T-helper 1 cell treated with Interleukin-12 subunit alpha and Interleukin-12 subunit beta and Interleukin-4 antibody, amounts not matched to agents 30 ng/mL and 1 ng/mL, for 36 hours (primary cell): ENCODE results near the gene STRAP. TPM values are rescaled to one million over a fixed set of nuclear protein-coding genes. Genes with fewer than 3 reads are reported as not detected.
"Not testable (repeated sequence)": the region's sequence is repeated elsewhere in the genome, so short reads cannot be mapped to it uniquely, and the experiment has no call there.

Experiments used
- intact Hi-C: fragments of 100-400 bp; cut with micrococcal nuclease; formaldehyde crosslinking; loops from one replicate; pipeline ENCODE4 v1.15.1; 2024
- total RNA-seq: library from RNA; stranded (reverse); gene quantifications from 2 replicates; pipeline ENCODE4 v1.2.3, GENCODE V29; 2022

Gene STRAP
- total RNA-seq, 1 donor from 2014 or later, result 90.8 TPM

GRCh38 chr12:15914131-15914530 lies 31.9 kb downstream of the STRAP start:
- intact Hi-C loops, result loop anchor here (5.0 kb wide), 2 partner anchors 127 to 322 kb away; partner anchors contain the start of gene EPS8

DNA sequence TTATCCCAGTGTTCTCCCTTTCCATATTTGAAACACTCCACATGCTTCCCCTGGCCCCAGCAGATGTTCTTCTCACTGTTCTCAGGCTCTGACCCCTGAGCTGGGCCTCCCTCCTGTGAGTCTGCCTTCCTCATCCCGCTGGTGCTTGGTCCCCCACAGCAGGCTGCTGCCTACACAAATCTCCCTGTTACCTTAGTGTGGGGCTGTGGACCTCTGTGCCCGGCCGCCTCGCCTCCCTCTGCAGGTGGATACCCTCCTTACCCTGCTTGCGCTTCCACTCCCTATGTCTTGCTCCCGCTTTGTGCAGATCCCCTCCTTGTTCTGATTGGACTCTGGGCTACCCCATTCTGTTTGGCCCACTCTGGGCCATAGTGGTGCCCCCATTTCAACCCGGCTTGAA lies 35.9 kb downstream of the STRAP start:
- intact Hi-C loops, result no loop called here

DNA sequence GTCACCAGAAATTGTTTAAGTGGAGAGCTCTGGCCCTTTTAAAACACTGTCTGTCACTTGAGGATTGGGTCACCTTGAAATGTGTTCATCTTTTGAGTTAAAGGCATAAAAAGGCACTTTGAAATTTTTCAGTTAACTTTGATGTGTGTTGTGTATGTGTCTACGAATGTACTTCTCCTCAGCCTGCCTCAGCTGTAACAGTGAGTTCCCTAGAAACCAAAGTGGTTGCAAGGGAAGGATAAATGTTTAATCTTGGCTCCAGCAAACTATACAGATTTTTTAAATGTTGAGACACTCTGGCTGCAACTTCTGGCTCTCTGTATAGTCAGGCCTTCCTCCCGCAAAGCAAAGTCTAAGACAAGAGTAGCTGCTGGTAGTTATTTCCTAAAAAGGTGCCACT lies 37.2 kb downstream of the STRAP start:
- intact Hi-C loops, result no loop called here

DNA sequence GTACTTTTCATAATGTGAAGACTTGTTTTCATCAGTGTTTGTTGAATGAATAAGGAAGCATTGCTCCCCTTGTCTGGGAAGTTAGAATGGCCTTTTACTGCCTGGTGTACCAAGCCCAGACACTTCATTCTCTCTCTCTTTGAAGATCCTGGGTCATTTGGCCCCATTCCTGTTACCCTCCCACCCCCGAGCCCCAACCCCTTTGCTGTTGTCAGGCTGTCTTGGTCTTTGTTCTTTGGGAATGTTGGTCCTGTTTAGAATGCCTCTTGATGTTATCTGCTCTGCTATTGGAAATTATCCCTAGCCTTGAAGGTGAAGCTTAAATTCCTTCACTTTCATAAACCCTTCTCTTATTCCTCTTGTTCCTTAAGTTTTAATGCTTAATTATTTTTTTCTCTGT lies 42.8 kb downstream of the STRAP start:
- intact Hi-C loops, result no loop called here

DNA sequence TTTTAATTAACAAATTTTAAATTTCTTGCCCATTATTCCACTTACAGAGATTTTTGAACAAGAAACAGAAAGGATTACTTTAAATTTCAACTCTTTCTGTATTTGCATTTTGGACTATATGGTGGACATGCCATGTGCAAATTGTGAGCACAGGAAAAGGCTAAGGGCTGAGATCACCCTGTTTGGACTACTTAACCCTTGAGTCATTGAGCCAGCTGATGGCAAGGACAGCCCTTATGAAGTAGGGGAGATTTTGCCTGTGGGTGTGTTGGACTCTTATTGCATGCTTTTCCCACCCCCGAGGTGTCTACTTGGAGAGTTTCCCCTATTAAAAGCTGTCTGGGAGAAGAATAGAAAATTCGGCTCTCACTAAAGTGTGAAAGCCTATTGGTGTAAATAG lies 46.2 kb downstream of the STRAP start:
- intact Hi-C loops, result no loop called here

GRCh38 chr12:15928870-15929571 lies 46.8 kb downstream of the STRAP start:
- intact Hi-C loops, result no loop called here

GRCh38 chr12:15931590-15932053 lies 49.4 kb downstream of the STRAP start:
- intact Hi-C loops, result no loop called here

DNA sequence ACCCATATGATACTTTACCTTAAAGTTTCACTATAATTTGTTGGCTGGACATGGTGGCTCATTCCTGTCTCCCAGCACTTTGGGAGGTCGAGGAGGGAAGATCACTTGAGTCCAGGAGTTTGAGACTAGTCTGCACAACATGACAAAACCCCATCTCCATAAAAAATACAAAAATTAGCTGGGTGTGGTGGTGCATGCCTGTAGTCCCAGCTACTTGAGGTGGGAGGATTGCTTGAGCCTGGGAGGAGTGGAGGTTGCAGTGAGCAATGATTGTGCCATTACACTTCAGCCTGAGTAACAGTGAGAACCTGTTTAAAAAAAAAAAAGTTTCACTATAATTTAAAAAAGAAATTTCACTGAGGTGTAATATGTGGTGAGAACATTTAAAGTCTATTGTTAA lies 50.1 kb downstream of the STRAP start:
- intact Hi-C loops, result no loop called here

DNA sequence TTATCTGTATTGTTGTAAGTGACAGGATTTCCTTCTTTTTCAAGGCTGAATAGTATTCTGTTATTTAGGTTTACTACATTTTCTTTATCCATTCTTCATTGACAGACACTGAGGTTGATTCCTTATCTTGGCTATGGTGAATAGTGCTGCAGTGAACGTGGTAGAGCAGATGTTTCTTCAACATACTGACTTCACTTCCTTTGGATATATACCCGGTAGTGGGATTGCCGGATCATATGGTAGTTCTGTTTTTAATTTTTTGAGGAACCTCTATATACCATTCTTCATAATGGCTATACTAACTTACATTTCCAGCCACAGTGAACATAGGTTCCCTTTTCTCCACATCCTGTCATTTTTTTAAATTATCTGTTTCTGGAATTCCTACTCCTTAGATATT lies 50.8 kb downstream of the STRAP start:
- intact Hi-C loops, result no loop called here

DNA sequence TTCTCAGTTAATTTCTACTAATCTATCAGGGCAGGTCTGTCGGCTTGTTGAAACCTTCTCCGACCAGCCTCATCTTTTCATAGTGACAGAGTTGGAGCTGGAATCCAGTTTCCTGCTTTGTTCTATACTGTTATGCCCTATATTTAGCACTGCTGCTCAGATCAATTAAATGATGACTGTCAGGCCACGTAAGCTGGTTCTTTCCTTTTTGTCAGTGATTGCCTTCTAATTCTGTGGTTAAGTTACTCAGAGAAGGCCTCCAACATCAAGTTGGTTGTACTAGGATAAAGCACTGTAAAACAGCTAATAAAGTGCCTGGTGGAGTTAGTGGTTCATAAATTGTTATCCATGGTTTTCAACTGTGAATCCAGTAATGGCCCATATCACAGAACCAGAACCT lies 51.6 kb downstream of the STRAP start:
- intact Hi-C loops, result no loop called here

GRCh38 chr12:15936751-15937150 lies 54.6 kb downstream of the STRAP start:
- intact Hi-C loops, result no loop called here

- intact Hi-C loops, result no loop called here
These were observed 55.7 kb downstream of the STRAP start for GRCh38 chr12:15937902-15938301.

DNA sequence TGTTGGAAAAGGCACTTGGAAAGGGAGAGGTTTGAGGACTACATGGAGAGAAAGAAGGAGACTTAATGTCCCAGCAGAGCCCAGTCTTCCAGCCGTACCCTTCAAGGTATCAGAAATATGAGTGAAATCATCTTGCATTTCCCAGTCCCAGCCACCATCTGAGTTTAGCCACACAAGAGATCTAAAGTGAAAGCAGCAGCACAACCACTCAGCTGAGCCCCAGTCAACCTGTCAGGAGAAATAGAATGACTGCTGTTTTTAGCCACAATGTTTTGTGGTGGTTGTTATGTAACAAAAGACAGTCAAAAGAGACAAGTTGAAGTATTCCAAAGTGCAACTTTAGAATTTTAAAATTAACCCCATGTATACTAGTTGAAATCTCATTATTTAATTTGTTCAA lies 56.9 kb downstream of the STRAP start:
- intact Hi-C loops, result no loop called here

GRCh38 chr12:15942475-15942874 lies 60.3 kb downstream of the STRAP start:
- intact Hi-C loops, result no loop called here

- intact Hi-C loops, result not testable (repeated sequence)
These were observed 61.3 kb downstream of the STRAP start for GRCh38 chr12:15943519-15943918.

- intact Hi-C loops, result not testable (repeated sequence)
These were observed 66.3 kb downstream of the STRAP start for GRCh38 chr12:15948461-15948860.

Other genes with a start within 250 kb of the STRAP start
- gene EPS8, start 93.0 kb upstream of the STRAP start, total RNA-seq, result 0.61 and 2.3 TPM in 2 replicates
- 15.3 and 15.9 TPM in 2 replicates for gene DERA, start 28.9 kb downstream of the STRAP start, total RNA-seq